GM12878 (cell line): ENCODE data around the gene FDXACB1. TPM values are rescaled to one million over a fixed set of nuclear protein-coding genes. Genes with fewer than 3 reads are reported as not detected.

Source experiments
- ATAC-seq: fragments of 200-7000 bp; cut with Tn5 transposase; 3 replicates; pipeline ENCODE4 v1.9.1; 2020; ENCODE audit warnings: mild to moderate bottlenecking, moderate library complexity
- BruUV-seq: library from RNA; stranded (reverse); fragments of 400-500 nt; replicated peaks from 2 replicates; lab custom pipeline; 2021; lab: Mats Ljungman, UMichigan
- CTCF ChIA-PET: fragments of 300-600 bp; sonication (Branson Sonifier 250); formaldehyde crosslinking; extraction: SDS; loops from one replicate; lab custom pipeline; 2021; ENCODE audit warnings: inconsistent platforms; lab: Yijun Ruan, JAX
- POLR2A ChIA-PET: fragments of 350-600 bp; formaldehyde crosslinking; extraction: SDS; loops from one replicate; lab custom pipeline; 2021; ENCODE audit warnings: inconsistent platforms; lab: Charles Lee
- RAD21 ChIA-PET: fragments of 300-600 bp; sonication (Branson Sonifier 250); formaldehyde crosslinking; loops from one replicate; lab custom pipeline; 2023; ENCODE audit warnings: antibody characterized with exemption; ENCODE audit not compliant: unreplicated experiment; lab: Charles Lee
- SMC1A ChIA-PET: fragments of 300-600 bp; sonication (Branson Sonifier 250); formaldehyde crosslinking; loops from one replicate; lab custom pipeline; 2023; ENCODE audit not compliant: unreplicated experiment, uncharacterized antibody; lab: Charles Lee
- DNase-seq: peaks from one replicate; pipeline ENCODE4 v3.0.0-alpha.2; 2011; ENCODE audit warnings: low read depth, low spot score
- FAIRE-seq: peaks from 3 replicates; lab custom pipeline; 2011; peaks lifted over from hg19 to GRCh38; lab: Jason Lieb, UNC
- H2AFZ ChIP-seq: 2 replicates; pipeline ENCODE4 v1.6.0; 2011; ENCODE audit warnings: low read depth, low read length, control low read depth; ENCODE audit not compliant: control insufficient read depth
- H3K27ac ChIP-seq: 2 replicates; pipeline ENCODE4 v1.5.1; 2011; ENCODE audit warnings: control low read depth; ENCODE audit not compliant: control insufficient read depth, insufficient read depth
- H3K27me3 ChIP-seq, 2 experiments: replicated peaks in 1 of 2; 2 replicates each; pipeline versions ENCODE4 v1.6.0 to v1.6.1; 2011; ENCODE audit warnings: low read length in 1 of 2; ENCODE audit not compliant: control insufficient read depth in 2 of 2, insufficient read depth in 2 of 2
- H3K36me3 ChIP-seq, 2 experiments: 2 replicates each; pipeline ENCODE4 v1.5.1; 2011; ENCODE audit warnings: low read length in 1 of 2; ENCODE audit not compliant: control insufficient read depth in 2 of 2, insufficient read depth in 2 of 2
- H3K4me1 ChIP-seq: 2 replicates; pipeline ENCODE4 v1.6.1; 2011; ENCODE audit warnings: mild to moderate bottlenecking, low read length, moderate library complexity, mixed read lengths; ENCODE audit not compliant: control insufficient read depth, insufficient read depth
- H3K4me2 ChIP-seq: 2 replicates; pipeline ENCODE4 v1.6.0; 2011; ENCODE audit warnings: control low read depth; ENCODE audit not compliant: control insufficient read depth, insufficient read depth
- H3K4me3 ChIP-seq: fragments of 200-600 bp; sonication (generic); 2 replicates; pipeline ENCODE4 v1.5.1; 2016
- H3K79me2 ChIP-seq: 2 replicates; pipeline ENCODE4 v1.6.0; 2011; ENCODE audit warnings: low read length; ENCODE audit not compliant: control insufficient read depth, insufficient read depth
- H3K9ac ChIP-seq: 2 replicates; pipeline ENCODE4 v1.8.0; 2011; ENCODE audit warnings: low read length, control low read depth, mixed read lengths; ENCODE audit not compliant: control insufficient read depth, insufficient read depth
- H3K9me3 ChIP-seq: replicated peaks from 3 replicates; pipeline ENCODE4 v1.5.1; 2011; ENCODE audit warnings: mild to moderate bottlenecking, low read length; ENCODE audit not compliant: control insufficient read depth, insufficient read depth
- H4K20me1 ChIP-seq: 2 replicates; pipeline ENCODE4 v1.6.0; 2011; ENCODE audit not compliant: control insufficient read depth, insufficient read depth
- ATF3 ChIP-seq: IDR thresholded peaks from 2 replicates; pipeline ENCODE4 v1.6.1; 2011; ENCODE audit warnings: low read depth, mild to moderate bottlenecking, low read length, moderate library complexity, borderline replicate concordance; ENCODE audit errors: extremely low read depth
- ETV6 ChIP-seq, 2 experiments: fragments of 450-650 bp in 1 of 2; IDR thresholded peaks in 1 of 2; conservative IDR thresholded peaks in 1 of 2; 2 replicates each; pipeline ENCODE4 v1.6.1; 2014; ENCODE audit warnings: antibody characterized with exemption in 1 of 2, borderline replicate concordance in 1 of 2, low read depth in 1 of 2, mild to moderate bottlenecking in 1 of 2, moderate library complexity in 1 of 2
- MEF2A ChIP-seq: IDR thresholded peaks from 2 replicates; pipeline ENCODE4 v1.6.1; 2011; ENCODE audit warnings: low read depth, mild to moderate bottlenecking, low read length, moderate library complexity; ENCODE audit not compliant: insufficient read depth
- MEF2B ChIP-seq: fragments of 450-650 bp; IDR thresholded peaks from 2 replicates; pipeline ENCODE4 v1.6.1; 2018; ENCODE audit warnings: mild to moderate bottlenecking, moderate library complexity; ENCODE audit not compliant: partially characterized antibody, poor library complexity, severe bottlenecking
- TBL1XR1 ChIP-seq: IDR thresholded peaks from 2 replicates; pipeline ENCODE4 v1.6.1; 2012; ENCODE audit warnings: low read depth, low read length, improper control_type of control experiment
- ZNF207 ChIP-seq: fragments of 450-650 bp; IDR thresholded peaks from 2 replicates; pipeline ENCODE4 v1.6.1; 2014; ENCODE audit warnings: antibody characterized with exemption, mild to moderate bottlenecking, borderline replicate concordance
- ZZZ3 ChIP-seq: IDR thresholded peaks from 2 replicates; pipeline ENCODE4 v1.6.1; 2011; ENCODE audit warnings: low read depth; ENCODE audit not compliant: control insufficient read depth, insufficient read length
- WGBS: methylation state at CpG from one replicate; pipeline ENCODE4 v1.1.6; 2016; ENCODE audit warnings: low lambda C conversion rate; ENCODE audit not compliant: insufficient replicate concordance, insufficient coverage; ENCODE audit errors: missing lambda C conversion rate; 5-methylcytosine and 5-hydroxymethylcytosine counted together
- in situ Hi-C: fragments of 300-500 bp; cut with MboI; formaldehyde crosslinking; loops from 9 replicates; pipeline ENCODE4 v1.14.3; 2018; ENCODE audit warnings: mixed read lengths
- intact Hi-C: fragments of 100-400 bp; cut with micrococcal nuclease; formaldehyde crosslinking; loops from one replicate; pipeline ENCODE4 v1.14.2; 2022; ENCODE audit not compliant: unreplicated experiment
- polyA plus RNA-seq, 11 experiments: library from polyadenylated mRNA; depleted of rRNA in 4 of 11; unstranded in 6 of 11; stranded (reverse) in 5 of 11; fragments of >200 nt; fragmentation: Nextera tagmentation in 4 of 11; fragmentation: Illumina TruSeq in 1 of 11; extraction: Ambion mirVana in 4 of 11; extraction: Trizol in 1 of 11; gene quantifications; 1 replicate in 1 of 11; 2 replicates in 10 of 11; pipeline versions ENCODE4 v1.2.1 to v1.2.3, GENCODE V29; 2011 to 2016; ENCODE audit warnings: inconsistent platforms in 2 of 11, missing spikeins in 2 of 11, low read depth in 1 of 11
- total RNA-seq, 4 experiments: library from RNA; depleted of rRNA in 3 of 4; stranded (reverse); fragments of >200 nt in 3 of 4; fragmentation: Illumina TruSeq in 1 of 4; extraction: Trizol in 1 of 4; gene quantifications; 2 replicates each; pipeline versions ENCODE4 v1.2.1 to v1.2.3, GENCODE V29; 2013 to 2021
- TF ChIP-seq, protein P1 (sequence below): fragments of 450-650 bp; IDR thresholded peaks from 2 replicates; pipeline ENCODE4 v1.6.1; 2017; ENCODE audit warnings: mild to moderate bottlenecking, moderate library complexity

Gene FDXACB1
- total and polyA plus RNA-seq, 10 of the 15 experiments (the other 5 are each of a cell fraction or from before 2014, with no cell fraction given), result 7.4 to 13.3 (median 9.7) TPM

DNA sequence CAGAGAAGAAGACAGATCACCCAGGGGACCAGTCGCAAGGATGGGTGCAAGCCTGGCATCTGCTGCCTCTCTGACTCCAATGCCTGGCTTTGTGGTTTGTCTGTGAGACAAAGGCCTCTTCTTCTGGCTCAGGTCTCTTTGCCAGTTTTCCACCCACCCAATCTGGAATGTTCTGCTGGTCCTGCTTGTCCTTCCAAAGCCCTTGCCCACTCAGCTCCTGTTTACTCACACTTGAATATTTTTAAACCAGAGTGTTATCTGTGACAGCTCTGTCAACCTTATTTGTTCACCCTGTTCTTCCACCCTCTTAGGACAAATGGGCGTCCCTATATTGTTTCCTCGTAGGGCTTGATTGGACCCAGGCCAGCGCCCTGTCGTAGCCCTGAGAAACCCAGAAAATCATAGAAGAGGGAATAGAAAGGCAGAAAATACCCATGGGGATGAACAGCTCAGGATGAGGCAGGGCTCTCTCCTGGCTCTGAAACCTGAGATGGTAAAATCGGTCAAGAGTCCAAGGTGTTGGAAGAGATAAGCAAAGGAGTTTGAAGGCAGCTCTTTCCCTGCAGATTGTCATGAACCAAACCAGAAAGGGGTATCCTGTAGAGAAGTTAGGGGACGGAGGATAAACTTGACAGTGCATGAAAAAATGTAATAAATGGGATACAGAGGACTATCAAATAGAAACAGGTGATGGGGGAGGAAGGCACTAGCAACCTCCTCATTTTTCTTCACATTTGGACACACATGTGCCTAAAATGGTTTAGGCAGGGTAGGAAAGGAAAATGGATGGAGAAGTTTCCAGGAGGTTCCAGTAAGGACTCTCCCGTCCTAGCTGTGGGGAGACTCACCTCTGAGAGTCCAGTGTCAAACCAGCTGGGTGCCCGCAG lies 32.0 kb upstream of the FDXACB1 start:
- ChIA-PET RAD21 (interaction anchor here (0.6 to 0.7 kb wide), 2 partner anchors 13 to 40 kb away, joined by 3 read pairs; partner anchors contain the start of gene ALG9), CTCF (interaction anchor here (1.4 kb wide), 1 partner anchor 16 kb away, joined by 5 read pairs; no protein-coding TSS in a partner anchor), SMC1A (no interaction called here)
- Histone ChIP-seq H2AFZ (no peak overlapping the region), H3K36me3 (no peaks in the 10 kb centered on the region), H3K27ac (no peak overlapping the region), H3K9me3 (no peaks in the 10 kb centered on the region), H3K9ac (no peak overlapping the region), H3K27me3 (no peaks in the 10 kb centered on the region; a peak in 2 of 4 replicates), H3K4me2 (no peak overlapping the region), H3K4me3 (no peak overlapping the region)
- in situ Hi-C loops (no loop called here), intact Hi-C loops (no loop called here)
- 51% methylated on average over 9 of the region's 9 CpGs for WGBS
- no peak for DNase-seq
- no TSS peak for BruUV-seq
- TF ChIP-seq MEF2B (no peak), TBL1XR1 (no peak), ZNF207 (no peak), ETV6 (conservative IDR thresholded peaks at IDR 0.05 in 1 of 2, IDR thresholded peaks at IDR 0.05 in 1 of 2; ENCODE audit: borderline replicate concordance in 1 of 2, low read depth in 1 of 2) (no peak), ZZZ3 (no peak), ATF3 (no peak), MEF2A (no peak)
- TF ChIP-seq, protein P1, sequence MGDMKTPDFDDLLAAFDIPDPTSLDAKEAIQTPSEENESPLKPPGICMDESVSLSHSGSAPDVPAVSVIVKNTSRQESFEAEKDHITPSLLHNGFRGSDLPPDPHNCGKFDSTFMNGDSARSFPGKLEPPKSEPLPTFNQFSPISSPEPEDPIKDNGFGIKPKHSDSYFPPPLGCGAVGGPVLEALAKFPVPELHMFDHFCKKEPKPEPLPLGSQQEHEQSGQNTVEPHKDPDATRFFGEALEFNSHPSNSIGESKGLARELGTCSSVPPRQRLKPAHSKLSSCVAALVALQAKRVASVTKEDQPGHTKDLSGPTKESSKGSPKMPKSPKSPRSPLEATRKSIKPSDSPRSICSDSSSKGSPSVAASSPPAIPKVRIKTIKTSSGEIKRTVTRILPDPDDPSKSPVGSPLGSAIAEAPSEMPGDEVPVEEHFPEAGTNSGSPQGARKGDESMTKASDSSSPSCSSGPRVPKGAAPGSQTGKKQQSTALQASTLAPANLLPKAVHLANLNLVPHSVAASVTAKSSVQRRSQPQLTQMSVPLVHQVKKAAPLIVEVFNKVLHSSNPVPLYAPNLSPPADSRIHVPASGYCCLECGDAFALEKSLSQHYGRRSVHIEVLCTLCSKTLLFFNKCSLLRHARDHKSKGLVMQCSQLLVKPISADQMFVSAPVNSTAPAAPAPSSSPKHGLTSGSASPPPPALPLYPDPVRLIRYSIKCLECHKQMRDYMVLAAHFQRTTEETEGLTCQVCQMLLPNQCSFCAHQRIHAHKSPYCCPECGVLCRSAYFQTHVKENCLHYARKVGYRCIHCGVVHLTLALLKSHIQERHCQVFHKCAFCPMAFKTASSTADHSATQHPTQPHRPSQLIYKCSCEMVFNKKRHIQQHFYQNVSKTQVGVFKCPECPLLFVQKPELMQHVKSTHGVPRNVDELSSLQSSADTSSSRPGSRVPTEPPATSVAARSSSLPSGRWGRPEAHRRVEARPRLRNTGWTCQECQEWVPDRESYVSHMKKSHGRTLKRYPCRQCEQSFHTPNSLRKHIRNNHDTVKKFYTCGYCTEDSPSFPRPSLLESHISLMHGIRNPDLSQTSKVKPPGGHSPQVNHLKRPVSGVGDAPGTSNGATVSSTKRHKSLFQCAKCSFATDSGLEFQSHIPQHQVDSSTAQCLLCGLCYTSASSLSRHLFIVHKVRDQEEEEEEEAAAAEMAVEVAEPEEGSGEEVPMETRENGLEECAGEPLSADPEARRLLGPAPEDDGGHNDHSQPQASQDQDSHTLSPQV, result no peak
- TF ChIP-seq, all 136 proteins: peak for 0
- POLR2A ChIA-PET, result no interaction called here
- no peaks in the 10 kb centered on the region for H4K20me1 ChIP-seq
- no peak for FAIRE-seq
- no peak for ATAC-seq
- H3K79me2 ChIP-seq, result no peaks in the 10 kb centered on the region
- H3K4me1 ChIP-seq, result no peaks in the 10 kb centered on the region
